Lung (tissue), 12 donors: ENCODE measurements around the gene OSBPL6. TPM values are rescaled to one million over a fixed set of nuclear protein-coding genes. Genes with fewer than 3 reads are reported as not detected.

ENCODE experiments used
- ATAC-seq: fragments of 200-7000 bp; cut with Tn5 transposase; one replicate; pipeline ENCODE4 v1.9.1; 2020; ENCODE audit warnings: moderate number of reproducible peaks; ENCODE audit not compliant: insufficient read depth, low FRiP score
- DNase-seq, 3 donors: peaks; one replicate each; pipeline ENCODE4 v3.0.0-alpha.2; 2013 to 2017
- H3K27ac ChIP-seq, 2 donors: one replicate each; pipeline ENCODE4 v1.5.1; 2013; ENCODE audit warnings: mild to moderate bottlenecking in 2 of 2, moderate library complexity in 2 of 2, control low read depth in 1 of 2, inconsistent platforms in 1 of 2, low read depth in 1 of 2, low read length in 1 of 2
- H3K27me3 ChIP-seq, 3 donors: one replicate each; pipeline ENCODE4 v1.5.1; 2013; ENCODE audit warnings: low read length in 2 of 3; ENCODE audit not compliant: control insufficient read depth in 3 of 3, insufficient read depth in 3 of 3
- H3K36me3 ChIP-seq, 4 donors: one replicate each; pipeline ENCODE4 v1.5.1; 2013; ENCODE audit warnings: low read length in 4 of 4, mild to moderate bottlenecking in 1 of 4, moderate library complexity in 1 of 4; ENCODE audit not compliant: control insufficient read depth in 4 of 4, insufficient read depth in 4 of 4
- H3K4me1 ChIP-seq, 5 donors: one replicate each; pipeline ENCODE4 v1.5.1; 2013; ENCODE audit warnings: low read length in 5 of 5, mild to moderate bottlenecking in 2 of 5, moderate library complexity in 1 of 5; ENCODE audit not compliant: control insufficient read depth in 5 of 5, insufficient read depth in 5 of 5
- H3K4me3 ChIP-seq: one replicate; pipeline ENCODE4 v1.5.1; 2013; ENCODE audit warnings: mild to moderate bottlenecking, control low read depth, moderate library complexity
- H3K9ac ChIP-seq, 2 donors: one replicate each; pipeline ENCODE4 v1.5.1; 2013; ENCODE audit warnings: low read length in 2 of 2, control low read depth in 1 of 2; ENCODE audit not compliant: insufficient read depth in 1 of 2
- H3K9me3 ChIP-seq, 4 donors: one replicate each; pipeline ENCODE4 v1.5.1; 2013; ENCODE audit warnings: low read length in 3 of 4, mild to moderate bottlenecking in 1 of 4, moderate library complexity in 1 of 4; ENCODE audit not compliant: control insufficient read depth in 4 of 4, insufficient read depth in 3 of 4
- WGBS, 2 donors: extraction: QIAGEN DNeasy Blood & Tissue Kit; methylation state at CpG; one replicate each; pipeline ENCODE4 v1.1.7; 2013; 5-methylcytosine and 5-hydroxymethylcytosine counted together
- polyA plus RNA-seq, 2 donors: library from polyadenylated mRNA; stranded (reverse); fragments of 200-250 nt; gene quantifications; one replicate each; pipeline ENCODE4 v1.2.1, GENCODE V29; 2013
- total RNA-seq, 2 donors: library from RNA; depleted of rRNA in 1 of 2; stranded (reverse); fragments of >200 nt in 1 of 2; gene quantifications; one replicate each; pipeline ENCODE4 v1.2.1, GENCODE V29; 2014 to 2021
- TF ChIP-seq, protein P1 (sequence below): IDR thresholded peaks from 2 replicates; pipeline ENCODE4 v1.5.1; 2012; ENCODE audit warnings: mild to moderate bottlenecking; ENCODE audit errors: control extremely low read depth, extremely low read depth
- donor health status: control.
- donor health status: control.
- donor health status: Bipolar disorder and iron deficiency.
- donor health status: healthy.
- donor health status: DM: yes; HTN: yes; CAD: no.

OSBPL6 gene
- total and polyA plus RNA-seq, 4 donors = 1.9 to 23.5 (median 7.8) TPM

DNA sequence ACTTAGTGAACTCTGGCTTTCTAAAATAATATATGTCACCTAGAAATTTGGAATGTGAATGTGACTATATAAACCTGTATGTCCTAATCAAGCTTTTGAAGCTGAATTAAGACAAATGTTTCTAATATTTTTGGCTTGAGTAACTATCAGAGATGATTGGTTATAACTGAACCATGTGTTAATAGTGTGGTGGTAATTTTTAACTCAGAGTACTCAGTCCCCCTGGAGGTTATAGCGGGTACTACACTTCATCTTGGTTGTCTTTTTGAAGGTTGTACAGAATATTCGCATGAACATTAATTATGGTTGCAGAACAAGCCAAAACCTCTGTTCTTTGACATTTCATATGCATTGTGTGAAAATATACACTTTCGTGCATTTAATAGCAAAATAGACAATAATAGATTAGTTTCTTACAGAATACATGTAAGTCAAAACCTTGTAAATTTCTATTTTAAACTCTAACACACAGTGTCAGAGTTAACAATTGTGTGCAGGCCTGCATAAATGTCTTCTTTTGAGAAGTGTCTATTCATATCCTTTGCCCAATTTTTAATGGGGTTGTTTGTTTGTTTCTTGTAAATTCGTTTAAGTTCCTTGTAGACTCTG, 86.0 kb downstream of the OSBPL6 start:
- ATAC-seq = no peak
- 40 to 50% methylated on average over 4 of the region's 4 CpGs for WGBS, 2 donors
- DNase-seq = peak in 2 of 3 donors; percentile 42 to 46

GRCh38 chr2:178282075-178282815, 87.9 kb downstream of the OSBPL6 start:
- Histone ChIP-seq H3K4me3 (no peak overlapping the region), H3K27ac (no peak overlapping the region), H3K27me3 (peaks cover 0 to 3% (median 0%) of the 10 kb centered on the region in 3 donors), H3K9me3 (no peaks in the 10 kb centered on the region), H3K4me1 (peaks cover 0 to 3% (median 0%) of the 10 kb centered on the region in 5 donors), H3K9ac (no peak overlapping the region), H3K36me3 (peaks cover 0 to 2% (median 0%) of the 10 kb centered on the region in 4 donors)
- TF ChIP-seq, protein P1, sequence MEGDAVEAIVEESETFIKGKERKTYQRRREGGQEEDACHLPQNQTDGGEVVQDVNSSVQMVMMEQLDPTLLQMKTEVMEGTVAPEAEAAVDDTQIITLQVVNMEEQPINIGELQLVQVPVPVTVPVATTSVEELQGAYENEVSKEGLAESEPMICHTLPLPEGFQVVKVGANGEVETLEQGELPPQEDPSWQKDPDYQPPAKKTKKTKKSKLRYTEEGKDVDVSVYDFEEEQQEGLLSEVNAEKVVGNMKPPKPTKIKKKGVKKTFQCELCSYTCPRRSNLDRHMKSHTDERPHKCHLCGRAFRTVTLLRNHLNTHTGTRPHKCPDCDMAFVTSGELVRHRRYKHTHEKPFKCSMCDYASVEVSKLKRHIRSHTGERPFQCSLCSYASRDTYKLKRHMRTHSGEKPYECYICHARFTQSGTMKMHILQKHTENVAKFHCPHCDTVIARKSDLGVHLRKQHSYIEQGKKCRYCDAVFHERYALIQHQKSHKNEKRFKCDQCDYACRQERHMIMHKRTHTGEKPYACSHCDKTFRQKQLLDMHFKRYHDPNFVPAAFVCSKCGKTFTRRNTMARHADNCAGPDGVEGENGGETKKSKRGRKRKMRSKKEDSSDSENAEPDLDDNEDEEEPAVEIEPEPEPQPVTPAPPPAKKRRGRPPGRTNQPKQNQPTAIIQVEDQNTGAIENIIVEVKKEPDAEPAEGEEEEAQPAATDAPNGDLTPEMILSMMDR = no peak
- DNase-seq (peak in 2 of 3 donors; percentile 22 to 28), ATAC-seq (no peak)
- WGBS, 2 donors = 61 to 67% methylated on average over 8 of the region's 8 CpGs

More for the DNA sequence above, 86.0 kb downstream of the OSBPL6 start:
- peaks cover 0 to 3% (median 0%) of the 10 kb centered on the region in 3 donors for H3K27me3 ChIP-seq
- TF ChIP-seq, protein P1 = peak; percentile 76
- H3K36me3 ChIP-seq = no peaks in the 10 kb centered on the region
- peaks cover 0 to 3% (median 0%) of the 10 kb centered on the region in 5 donors for H3K4me1 ChIP-seq
- no peak overlapping the region for H3K4me3 ChIP-seq
- H3K27ac ChIP-seq = no peak overlapping the region
- H3K9me3 ChIP-seq = no peaks in the 10 kb centered on the region
- H3K9ac ChIP-seq = no peak overlapping the region

DNA sequence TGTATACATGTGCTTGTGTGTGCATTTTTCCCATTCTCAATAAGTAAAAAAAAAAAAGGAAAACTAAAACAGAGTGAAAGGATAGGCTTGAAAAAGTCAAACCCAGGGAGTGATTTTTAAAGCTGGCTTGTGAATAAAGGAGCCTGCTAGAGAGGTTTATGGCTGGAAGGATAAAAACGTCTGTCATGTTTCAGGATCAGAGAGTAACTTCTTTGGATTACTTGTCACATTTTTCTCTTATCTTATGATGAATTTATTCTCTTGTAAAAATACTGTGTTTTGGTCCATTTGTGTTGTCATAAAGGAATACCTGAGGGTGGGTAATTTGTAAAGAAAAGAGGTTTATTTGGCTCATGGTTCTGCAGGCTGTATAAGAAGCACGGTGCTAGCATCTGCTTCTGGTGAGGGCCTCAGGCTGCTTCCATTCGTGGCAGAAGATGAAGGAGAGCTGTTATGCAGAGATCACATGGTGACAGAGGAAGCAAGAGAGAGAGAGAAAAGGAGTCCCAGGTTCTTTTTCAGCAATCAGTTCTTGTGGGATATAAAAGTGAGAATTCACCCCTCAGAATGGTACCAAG, 89.1 kb downstream of the OSBPL6 start:
- 85 to 93% methylated on average over 3 of the region's 3 CpGs for WGBS, 2 donors
- Histone ChIP-seq H3K36me3 (peaks cover 0 to 2% (median 0%) of the 10 kb centered on the region in 4 donors), H3K4me1 (peaks cover 0 to 3% (median 0%) of the 10 kb centered on the region in 5 donors), H3K27me3 (no peaks in the 10 kb centered on the region), H3K4me3 (no peak overlapping the region), H3K27ac (no peak overlapping the region), H3K9me3 (no peaks in the 10 kb centered on the region), H3K9ac (no peak overlapping the region)
- TF ChIP-seq, protein P1 = no peak
- no peak for ATAC-seq
- DNase-seq = no peak
